ENCODE data around the gene PDE6H. TPM values are rescaled to one million over a fixed set of nuclear protein-coding genes. Genes with fewer than 3 reads are reported as not detected.

The PDE6H gene
- total RNA-seq, 1 donor from 2014 or later = not detected

GRCh38 chr12:14982991-14983390 is 10.1 kb downstream of the PDE6H start:
- peaks cover 4% of the 10 kb centered on the region for H3K9me3 Mint-ChIP-seq
- DNase-seq (ENCODE audit: extremely low spot score, unreplicated experiment) = no peak
- H3K4me3 Mint-ChIP-seq = no peak overlapping the region
- no peak overlapping the region for H3K27ac Mint-ChIP-seq
- H3K4me1 Mint-ChIP-seq (ENCODE audit: unreplicated experiment) = no peaks in the 10 kb centered on the region
- H3K36me3 Mint-ChIP-seq = peaks cover 8% of the 10 kb centered on the region
- no peak for TF ChIP-seq CTCF (conservative IDR thresholded peaks at IDR 0.05)
- peaks cover 6% of the 10 kb centered on the region for H3K27me3 Mint-ChIP-seq

GRCh38 chr12:14984036-14984435 is 11.2 kb downstream of the PDE6H start:
- H3K4me3 Mint-ChIP-seq = no peak overlapping the region
- no peak for DNase-seq (ENCODE audit: extremely low spot score, unreplicated experiment)
- H3K27ac Mint-ChIP-seq = no peak overlapping the region
- H3K27me3 Mint-ChIP-seq = peaks cover 1% of the 10 kb centered on the region
- H3K4me1 Mint-ChIP-seq (ENCODE audit: unreplicated experiment) = no peaks in the 10 kb centered on the region
- peaks cover 4% of the 10 kb centered on the region for H3K9me3 Mint-ChIP-seq
- no peak for TF ChIP-seq CTCF (conservative IDR thresholded peaks at IDR 0.05)
- H3K36me3 Mint-ChIP-seq = peaks cover 18% of the 10 kb centered on the region

- no peak for DNase-seq (ENCODE audit: extremely low spot score, unreplicated experiment)
- no peak overlapping the region for H3K27ac Mint-ChIP-seq
- peaks cover 4% of the 10 kb centered on the region for H3K9me3 Mint-ChIP-seq
- TF ChIP-seq CTCF (conservative IDR thresholded peaks at IDR 0.05) = no peak
- no peaks in the 10 kb centered on the region for H3K27me3 Mint-ChIP-seq
- peaks cover 18% of the 10 kb centered on the region for H3K36me3 Mint-ChIP-seq
- H3K4me1 Mint-ChIP-seq (ENCODE audit: unreplicated experiment) = no peaks in the 10 kb centered on the region
- H3K4me3 Mint-ChIP-seq = no peak overlapping the region
These were observed 12.0 kb downstream of the PDE6H start for GRCh38 chr12:14984766-14985285.

GRCh38 chr12:14986449-14986848 is 13.6 kb downstream of the PDE6H start:
- peaks cover 16% of the 10 kb centered on the region for H3K36me3 Mint-ChIP-seq
- H3K4me1 Mint-ChIP-seq (ENCODE audit: unreplicated experiment) = no peaks in the 10 kb centered on the region
- no peak for DNase-seq (ENCODE audit: extremely low spot score, unreplicated experiment)
- H3K9me3 Mint-ChIP-seq = peaks cover 1% of the 10 kb centered on the region
- no peak overlapping the region for H3K4me3 Mint-ChIP-seq
- H3K27ac Mint-ChIP-seq = no peak overlapping the region
- H3K27me3 Mint-ChIP-seq = no peaks in the 10 kb centered on the region
- TF ChIP-seq CTCF (conservative IDR thresholded peaks at IDR 0.05) = no peak

- no peak for DNase-seq (ENCODE audit: extremely low spot score, unreplicated experiment)
- Mint-ChIP-seq H3K9me3 (no peaks in the 10 kb centered on the region), H3K4me1 (ENCODE audit: unreplicated experiment) (no peaks in the 10 kb centered on the region), H3K36me3 (peaks cover 14% of the 10 kb centered on the region), H3K27me3 (no peaks in the 10 kb centered on the region), H3K27ac (no peak overlapping the region), H3K4me3 (no peak overlapping the region)
- no peak for TF ChIP-seq CTCF (conservative IDR thresholded peaks at IDR 0.05)
These were observed 15.2 kb downstream of the PDE6H start for GRCh38 chr12:14988035-14988434.

- no peak overlapping the region for H3K4me3 Mint-ChIP-seq
- H3K36me3 Mint-ChIP-seq = peaks cover 14% of the 10 kb centered on the region
- H3K4me1 Mint-ChIP-seq (ENCODE audit: unreplicated experiment) = no peaks in the 10 kb centered on the region
- no peaks in the 10 kb centered on the region for H3K27me3 Mint-ChIP-seq
- H3K27ac Mint-ChIP-seq = no peak overlapping the region
- no peaks in the 10 kb centered on the region for H3K9me3 Mint-ChIP-seq
- no peak for DNase-seq (ENCODE audit: extremely low spot score, unreplicated experiment)
- TF ChIP-seq CTCF (conservative IDR thresholded peaks at IDR 0.05) = no peak
These were observed 16.9 kb downstream of the PDE6H start for GRCh38 chr12:14989790-14990189.

All from type B pancreatic cell (in vitro differentiated cells).